ENCODE data around the gene ATP1B2.
A peak's percentile ranks its signal among the peaks of the same experiment; 100 is the strongest.
"Not testable (repeated sequence)": the region's sequence is repeated elsewhere in the genome, so short reads cannot be mapped to it uniquely, and the experiment has no call there.

Gene ATP1B2

GRCh38 chr17:7627250-7628121 lies 23.2 kb upstream of the ATP1B2 start, which contains the start of gene SAT2:
TSS of gene SAT2 (minus strand) at chr17:7627821. CDS start at chr17:7627635, 186 bp downstream.
- Mint-ChIP-seq H3K4me3 (peak within 1 kb of the TSS; percentile 85), H3K36me3 (ENCODE audit: low read depth) (peaks cover 3% of the 10 kb centered on the region), H3K9me3 (no peaks in the 10 kb centered on the region), H3K4me1 (ENCODE audit: low read depth) (peaks cover 13% of the 10 kb centered on the region), H3K27me3 (no peaks in the 10 kb centered on the region), H3K27ac (peak within 1 kb of the TSS; percentile 83)
- peak; percentile 85 for DNase-seq

- no peak for DNase-seq
- peaks cover 3% of the 10 kb centered on the region for H3K36me3 Mint-ChIP-seq (ENCODE audit: low read depth)
- peaks cover 13% of the 10 kb centered on the region for H3K4me1 Mint-ChIP-seq (ENCODE audit: low read depth)
- H3K27me3 Mint-ChIP-seq = no peaks in the 10 kb centered on the region
- H3K4me3 Mint-ChIP-seq = no peak within 1 kb of the TSS
- no peaks in the 10 kb centered on the region for H3K9me3 Mint-ChIP-seq
- H3K27ac Mint-ChIP-seq = no peak within 1 kb of the TSS
Observed at GRCh38 chr17:7629939-7630571, 20.7 kb upstream of the ATP1B2 start, which contains the start of gene SHBG. TSS of gene SHBG (plus strand) at chr17:7630135. CDS start at chr17:7630173, 38 bp downstream.

- Mint-ChIP-seq H3K36me3 (ENCODE audit: low read depth) (peaks cover 3% of the 10 kb centered on the region), H3K9me3 (no peaks in the 10 kb centered on the region), H3K27ac (no peak overlapping the region), H3K4me1 (ENCODE audit: low read depth) (peaks cover 9% of the 10 kb centered on the region), H3K4me3 (no peak overlapping the region), H3K27me3 (no peaks in the 10 kb centered on the region)
- DNase-seq = no peak
Observed at GRCh38 chr17:7631398-7632380, 19.0 kb upstream of the ATP1B2 start.

GRCh38 chr17:7632492-7632894 lies 18.2 kb upstream of the ATP1B2 start:
- no peak for DNase-seq
- no peaks in the 10 kb centered on the region for H3K27me3 Mint-ChIP-seq
- peaks cover 1% of the 10 kb centered on the region for H3K36me3 Mint-ChIP-seq (ENCODE audit: low read depth)
- no peak overlapping the region for H3K4me3 Mint-ChIP-seq
- no peak overlapping the region for H3K27ac Mint-ChIP-seq
- H3K9me3 Mint-ChIP-seq = no peaks in the 10 kb centered on the region
- peaks cover 4% of the 10 kb centered on the region for H3K4me1 Mint-ChIP-seq (ENCODE audit: low read depth)

- Mint-ChIP-seq H3K27ac (no peak overlapping the region), H3K27me3 (no peaks in the 10 kb centered on the region), H3K4me3 (no peak overlapping the region), H3K36me3 (ENCODE audit: low read depth) (no peaks in the 10 kb centered on the region), H3K4me1 (ENCODE audit: low read depth) (peaks cover 2% of the 10 kb centered on the region), H3K9me3 (no peaks in the 10 kb centered on the region)
- no peak for DNase-seq
Observed at GRCh38 chr17:7633093-7633492, 17.6 kb upstream of the ATP1B2 start.

GRCh38 chr17:7634384-7634783 lies 16.3 kb upstream of the ATP1B2 start:
- Mint-ChIP-seq H3K9me3 (no peaks in the 10 kb centered on the region), H3K27me3 (no peaks in the 10 kb centered on the region), H3K27ac (no peak overlapping the region), H3K4me1 (ENCODE audit: low read depth) (no peaks in the 10 kb centered on the region), H3K36me3 (ENCODE audit: low read depth) (no peaks in the 10 kb centered on the region), H3K4me3 (no peak overlapping the region)
- DNase-seq = no peak

- Mint-ChIP-seq H3K27ac (no peak overlapping the region), H3K27me3 (no peaks in the 10 kb centered on the region), H3K4me3 (no peak overlapping the region), H3K4me1 (ENCODE audit: low read depth) (no peaks in the 10 kb centered on the region), H3K36me3 (ENCODE audit: low read depth) (no peaks in the 10 kb centered on the region), H3K9me3 (no peaks in the 10 kb centered on the region)
- DNase-seq = no peak
Observed at GRCh38 chr17:7636163-7636562, 14.6 kb upstream of the ATP1B2 start.

GRCh38 chr17:7640783-7641182 lies 9.9 kb upstream of the ATP1B2 start:
- no peak for DNase-seq
- Mint-ChIP-seq H3K4me3 (no peak overlapping the region), H3K9me3 (no peaks in the 10 kb centered on the region), H3K4me1 (ENCODE audit: low read depth) (peaks cover 8% of the 10 kb centered on the region), H3K27me3 (no peaks in the 10 kb centered on the region), H3K27ac (no peak overlapping the region), H3K36me3 (ENCODE audit: low read depth) (no peaks in the 10 kb centered on the region)

GRCh38 chr17:7641635-7642034 lies 9.1 kb upstream of the ATP1B2 start:
- H3K27me3 Mint-ChIP-seq; DNase-seq; H3K36me3 Mint-ChIP-seq (ENCODE audit: low read depth); H3K27ac Mint-ChIP-seq; H3K9me3 Mint-ChIP-seq; H3K4me1 Mint-ChIP-seq (ENCODE audit: low read depth): not testable (repeated sequence)
- H3K4me3 Mint-ChIP-seq = peak overlapping the region; percentile 58

- Mint-ChIP-seq H3K36me3 (ENCODE audit: low read depth) (no peaks in the 10 kb centered on the region), H3K4me1 (ENCODE audit: low read depth) (peaks cover 9% of the 10 kb centered on the region), H3K4me3 (no peak overlapping the region), H3K27ac (no peak overlapping the region), H3K27me3 (peaks cover 14% of the 10 kb centered on the region), H3K9me3 (no peaks in the 10 kb centered on the region)
- DNase-seq = no peak
Observed at GRCh38 chr17:7644775-7645174, 6.0 kb upstream of the ATP1B2 start.

- Mint-ChIP-seq H3K4me1 (ENCODE audit: low read depth) (peaks cover 22% of the 10 kb centered on the region), H3K4me3 (no peak overlapping the region)
Observed at GRCh38 chr17:7646457-7646856, 4.3 kb upstream of the ATP1B2 start.

GRCh38 chr17:7647018-7647417 lies 3.7 kb upstream of the ATP1B2 start:
- no peak for DNase-seq
- Mint-ChIP-seq H3K27ac (no peak overlapping the region), H3K9me3 (no peaks in the 10 kb centered on the region), H3K4me1 (ENCODE audit: low read depth) (peaks cover 21% of the 10 kb centered on the region), H3K27me3 (peaks cover 32% of the 10 kb centered on the region), H3K4me3 (no peak overlapping the region), H3K36me3 (ENCODE audit: low read depth) (no peaks in the 10 kb centered on the region)

More at GRCh38 chr17:7646457-7646856, 4.3 kb upstream of the ATP1B2 start:
- DNase-seq = no peak
- Mint-ChIP-seq H3K9me3 (no peaks in the 10 kb centered on the region), H3K27ac (no peak overlapping the region), H3K36me3 (ENCODE audit: low read depth) (no peaks in the 10 kb centered on the region), H3K27me3 (peaks cover 29% of the 10 kb centered on the region)

GRCh38 chr17:7651097-7651664 lies 455 bp downstream of the ATP1B2 start:
- peaks cover 45% of the 10 kb centered on the region for H3K27me3 Mint-ChIP-seq
- H3K36me3 Mint-ChIP-seq (ENCODE audit: low read depth) = no peaks in the 10 kb centered on the region
- H3K4me1 Mint-ChIP-seq (ENCODE audit: low read depth) = peaks cover 15% of the 10 kb centered on the region
- peak overlapping the region; percentile 70 for H3K4me3 Mint-ChIP-seq
- peak; percentile 35 for DNase-seq
- no peak overlapping the region for H3K27ac Mint-ChIP-seq
- no peaks in the 10 kb centered on the region for H3K9me3 Mint-ChIP-seq
